Measurements from ENCODE around the gene NME9.

Gene NME9

GRCh38 chr3:138361561-138361971 lies 31.9 kb upstream of the NME9 start:
- no peak for DNase-seq

DNA sequence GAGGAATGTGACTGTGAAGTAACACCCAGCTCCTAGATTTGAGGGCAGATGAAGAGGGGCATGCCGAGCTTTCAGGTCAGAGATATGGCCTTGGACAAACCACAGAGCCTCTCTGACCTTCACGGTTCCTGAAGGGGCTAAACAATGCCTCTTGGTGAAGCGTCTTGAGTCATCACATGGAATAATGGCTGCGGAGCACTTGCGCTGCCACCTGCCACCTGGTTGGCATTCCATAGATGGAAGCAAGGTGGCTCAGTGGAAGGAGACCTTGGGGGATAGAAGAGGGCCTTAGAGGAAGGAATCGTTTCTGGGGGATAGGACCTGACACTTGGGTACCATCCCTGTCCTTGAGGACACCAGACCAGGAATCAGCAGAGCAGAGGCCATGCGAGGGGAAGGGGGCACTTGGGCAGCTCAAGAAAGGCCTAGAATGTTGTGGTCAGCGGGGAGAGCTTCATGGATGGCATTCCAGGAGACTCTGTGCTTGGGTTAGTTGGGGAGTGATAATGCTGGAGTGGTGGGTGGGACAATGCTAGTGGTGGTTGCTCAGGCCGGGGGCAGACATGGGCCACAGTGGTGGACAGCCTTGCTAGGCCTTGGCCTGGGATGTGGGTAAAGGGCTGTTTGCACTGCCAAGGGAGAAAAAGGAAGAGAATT lies 31.3 kb upstream of the NME9 start:
- no peak for DNase-seq

DNA sequence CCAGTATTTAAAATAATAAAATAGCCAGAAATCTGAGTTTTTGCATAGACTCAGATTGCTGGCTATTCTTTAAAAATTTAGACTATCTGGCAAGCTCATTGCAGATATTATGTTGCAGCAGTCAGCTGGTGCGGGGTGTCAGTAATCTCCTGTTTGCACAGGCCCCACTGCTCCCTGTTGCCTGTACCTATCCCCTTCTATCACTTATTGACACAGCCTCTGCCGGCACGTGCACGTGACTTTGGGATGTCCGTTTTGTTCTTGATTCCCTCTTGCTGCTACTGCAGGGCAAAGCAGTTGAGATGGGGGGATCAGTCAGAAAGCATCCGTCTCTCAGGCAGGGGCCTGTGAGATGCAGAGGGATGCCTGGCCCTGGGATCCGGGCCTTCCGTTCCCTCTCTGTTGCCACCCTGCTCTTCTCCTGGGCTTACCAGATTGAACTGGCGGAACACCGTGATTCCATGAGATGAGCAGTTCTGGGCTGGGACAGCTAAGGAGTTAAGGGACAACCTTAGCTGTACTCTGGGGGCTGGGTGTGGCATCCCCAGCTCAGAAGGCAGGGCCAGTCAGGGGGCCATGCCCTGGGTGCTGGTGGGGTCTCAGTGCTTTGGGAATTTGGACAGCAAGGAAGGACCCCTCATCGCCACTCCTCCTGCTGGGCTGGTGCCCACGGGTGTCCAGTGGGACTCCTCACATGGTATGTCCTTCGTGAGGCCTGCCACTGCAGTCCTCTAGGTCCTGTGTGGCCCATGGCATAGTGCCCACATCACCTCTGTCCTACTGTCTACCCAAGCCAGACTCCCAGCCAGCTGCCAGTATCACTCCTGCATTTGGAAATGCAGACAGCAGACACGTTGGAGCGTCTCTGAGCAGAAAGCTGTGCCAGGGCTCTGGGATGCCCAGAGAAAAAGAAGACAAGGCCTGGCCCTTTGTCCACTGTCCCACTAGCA lies 30.5 kb upstream of the NME9 start:
- DNase-seq, result no peak

GRCh38 chr3:138359148-138359918 lies 29.7 kb upstream of the NME9 start:
- no peak for DNase-seq

DNA sequence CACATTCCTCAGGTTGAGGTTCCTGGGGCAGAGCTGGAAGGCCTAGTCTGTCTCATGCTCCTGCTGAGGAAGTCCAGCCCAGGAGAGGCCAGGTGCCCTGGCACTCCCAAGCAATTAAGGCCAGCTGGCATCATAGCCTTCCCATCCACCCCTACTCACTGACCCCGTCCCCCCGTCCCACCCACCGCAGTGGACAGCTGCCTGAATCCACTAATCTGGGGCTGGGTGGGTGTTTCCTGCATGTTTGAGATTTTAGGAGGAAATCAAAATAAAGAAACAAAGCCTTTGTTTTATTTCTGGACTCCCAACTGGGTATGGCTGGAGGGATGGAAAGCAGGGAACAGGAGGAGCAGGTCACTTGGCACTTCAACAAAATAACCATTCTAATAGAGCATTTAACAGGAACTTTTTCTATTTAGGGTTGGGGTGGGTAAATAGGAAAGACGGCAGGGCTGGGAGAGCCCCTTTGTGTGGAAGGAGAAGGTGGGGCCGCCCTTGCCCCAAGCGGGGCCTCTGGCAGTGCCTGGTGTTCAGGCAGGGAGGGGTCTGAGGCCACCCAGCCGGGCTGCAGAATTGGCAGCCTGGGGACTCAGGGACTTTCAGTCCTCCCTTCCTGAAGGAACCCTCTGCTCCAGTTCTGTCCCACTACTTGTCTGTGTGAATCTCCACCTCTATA lies 27.2 kb upstream of the NME9 start:
- DNase-seq, result no peak

DNA sequence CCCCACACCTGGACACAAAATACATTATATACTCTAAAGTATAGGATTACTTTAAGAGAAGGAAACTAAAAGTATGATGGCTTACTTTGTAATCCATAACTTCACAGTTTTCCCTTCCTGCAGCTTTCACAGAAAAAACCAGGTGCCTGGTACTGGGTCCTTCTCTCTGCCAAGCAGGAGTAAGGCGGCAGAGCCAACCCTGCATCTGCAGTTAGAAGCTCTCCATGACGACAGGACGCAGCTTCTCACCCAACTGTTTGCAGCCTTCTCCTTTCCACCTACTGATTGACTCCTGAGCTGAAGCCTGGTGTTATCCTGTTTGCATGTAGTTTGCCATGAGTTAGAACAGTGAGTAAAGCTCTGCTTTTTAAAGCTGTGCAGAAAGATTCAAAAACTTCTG lies 25.4 kb upstream of the NME9 start:
- no peak for DNase-seq

- DNase-seq, result no peak
Observed at GRCh38 chr3:138354376-138354775, 24.7 kb upstream of the NME9 start.

GRCh38 chr3:138351916-138352550 lies 22.4 kb upstream of the NME9 start:
- no peak for DNase-seq

DNA sequence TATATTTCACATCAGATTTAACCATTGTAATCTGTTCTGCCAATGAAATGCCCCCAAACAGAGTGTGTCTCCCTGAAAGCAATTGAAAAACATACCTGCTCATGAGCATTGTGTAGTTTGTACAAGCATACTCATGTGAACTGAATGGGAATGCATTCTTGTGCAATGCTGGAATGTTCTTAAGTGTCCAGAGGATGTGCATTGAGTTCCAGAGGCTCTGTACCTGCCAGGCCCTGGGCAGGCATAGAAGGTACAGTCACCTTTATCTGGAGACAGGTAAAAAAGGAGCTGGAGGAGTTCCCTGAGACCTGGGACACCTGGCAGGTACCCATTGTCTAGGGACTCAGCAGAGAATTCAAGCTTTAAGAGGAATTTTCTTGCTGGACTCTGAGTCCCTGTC lies 21.5 kb upstream of the NME9 start:
- DNase-seq, result no peak

- DNase-seq, result no peak
Observed at GRCh38 chr3:138349926-138350665, 20.4 kb upstream of the NME9 start.

DNA sequence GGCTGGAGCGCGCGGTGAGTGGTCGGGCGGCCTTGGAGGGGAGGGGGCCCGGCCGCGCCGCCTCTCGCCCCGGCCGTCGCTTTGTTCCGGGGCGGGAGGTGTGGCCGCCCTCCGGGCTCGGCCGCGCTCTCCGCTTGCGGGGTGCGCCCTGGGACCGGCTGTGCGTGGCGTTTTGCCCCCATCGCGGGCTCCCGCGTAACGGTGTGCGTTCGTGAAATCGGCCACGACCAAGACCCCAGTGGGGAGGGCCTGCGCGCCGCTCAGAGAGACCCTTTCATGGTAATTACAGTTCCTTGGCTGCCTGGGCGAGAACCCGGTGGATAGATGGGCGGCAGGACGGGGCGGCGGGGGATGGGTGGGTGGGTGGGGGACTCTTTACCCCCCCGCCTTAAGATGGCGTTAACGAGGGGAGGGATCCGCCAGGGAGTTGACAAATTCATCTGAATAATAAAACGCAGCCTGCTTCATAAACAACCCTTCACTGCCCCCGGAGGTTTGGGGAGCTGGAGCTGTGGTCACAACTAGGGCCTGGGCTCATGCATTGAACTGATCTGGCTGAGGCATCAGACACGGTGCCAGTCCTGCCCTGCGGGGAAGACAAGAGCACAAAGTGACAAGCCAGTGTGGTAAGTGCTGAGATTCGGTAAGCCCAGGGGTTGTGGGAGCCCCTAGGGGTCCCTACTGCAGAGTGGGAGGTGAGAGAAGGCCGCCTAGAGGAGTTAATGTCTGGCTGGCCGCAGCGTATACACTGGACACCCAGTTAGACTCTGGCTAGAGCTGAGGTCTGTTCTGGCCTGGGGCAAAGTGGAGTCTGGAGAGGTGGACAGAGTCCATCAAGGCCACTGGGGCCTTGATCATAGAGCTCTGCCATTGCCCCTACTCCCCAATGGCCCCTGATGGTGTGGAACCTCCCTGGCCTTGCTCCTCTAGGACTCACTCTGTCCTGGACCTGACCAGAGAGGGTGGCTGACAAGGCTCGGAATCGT lies 19.4 kb upstream of the NME9 start:
- no peak for DNase-seq

DNA sequence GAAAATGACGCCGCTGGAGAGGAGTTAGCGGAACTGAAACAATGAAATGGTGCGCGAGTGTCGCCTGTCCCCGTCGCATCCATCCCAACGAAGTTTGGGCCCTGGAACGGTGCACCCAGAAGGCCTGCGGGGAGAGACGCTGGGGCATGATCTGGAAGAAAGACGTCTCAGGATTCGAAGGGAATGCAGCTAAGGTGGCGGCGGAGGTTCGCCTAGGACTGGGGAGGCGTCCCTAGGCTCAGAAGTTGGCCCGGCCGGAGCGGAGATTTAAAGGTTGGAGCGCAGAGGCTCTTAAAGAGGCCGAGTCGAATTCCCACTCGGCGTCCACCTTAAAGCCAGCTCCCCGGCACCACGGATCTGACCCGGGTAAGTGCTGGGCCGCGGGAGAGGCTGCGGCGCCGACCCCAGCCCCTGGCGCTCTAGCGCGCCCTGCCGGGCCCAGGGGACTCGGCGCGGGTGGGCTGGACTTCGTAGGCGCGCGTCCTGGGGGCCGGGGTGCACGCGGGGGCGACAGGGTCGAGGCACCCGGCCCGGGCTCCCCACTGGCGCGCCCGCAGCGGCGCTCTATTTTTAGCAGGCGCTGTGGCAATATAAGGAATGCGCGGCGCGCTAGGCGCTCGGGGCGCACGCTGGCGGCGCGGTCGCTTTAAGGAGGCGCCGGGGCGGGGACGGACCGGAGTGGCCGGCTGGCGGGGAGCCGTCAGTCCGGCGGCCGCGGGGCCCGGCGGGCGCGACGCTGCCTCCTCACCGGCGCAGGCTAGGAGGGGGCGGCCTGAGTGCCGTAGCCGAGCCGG lies 18.5 kb upstream of the NME9 start, which contains the start of gene MRAS:
Gene MRAS, plus strand, starts transcription at position 620 of the 794 bp plus-strand sequence. CDS start 24,305 bp downstream, outside the sequence.
- peak; percentile 34 for DNase-seq

- no peak for DNase-seq
Observed at GRCh38 chr3:138344754-138345153, 15.1 kb upstream of the NME9 start.

DNA sequence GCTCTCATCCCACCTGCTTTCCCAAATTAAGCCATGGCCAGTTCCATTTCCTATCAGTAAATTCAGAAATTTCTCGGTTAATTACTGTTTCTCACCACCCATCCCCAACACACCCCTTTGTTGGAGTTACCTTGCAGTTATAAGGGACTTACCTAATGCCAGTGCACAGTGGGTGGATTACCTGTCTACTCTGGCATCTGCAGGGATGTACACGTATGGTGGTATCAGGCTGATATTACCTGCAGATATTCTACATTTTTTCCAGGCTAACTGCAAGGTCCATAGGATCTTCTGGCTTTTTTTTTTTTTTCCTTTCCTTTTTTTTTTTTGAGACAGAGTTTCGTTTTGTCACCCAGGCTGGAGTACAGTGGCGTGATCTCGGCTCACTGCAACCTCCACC lies 10.9 kb upstream of the NME9 start:
- DNase-seq, result no peak

- no peak for DNase-seq
Observed at GRCh38 chr3:138338811-138339210, 9.2 kb upstream of the NME9 start.

DNA sequence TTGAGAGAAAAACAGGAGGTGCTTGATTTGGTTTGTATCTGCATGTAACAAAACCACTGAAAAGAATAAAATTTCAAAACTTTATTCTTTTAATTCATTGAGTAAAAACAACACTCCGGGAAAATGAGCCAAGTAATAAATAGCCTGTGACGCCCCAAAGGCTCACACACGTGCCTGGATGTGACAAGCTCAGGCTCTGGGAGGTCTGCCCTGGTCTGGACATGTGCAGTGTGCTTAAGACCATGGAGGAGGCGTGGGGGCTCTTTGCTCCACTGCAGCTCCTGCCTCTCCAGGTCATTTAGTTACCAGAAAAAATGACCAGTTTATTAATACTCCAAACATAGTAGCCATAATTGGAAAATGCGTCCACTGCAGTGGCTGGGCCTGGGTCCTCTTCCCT lies 8.6 kb upstream of the NME9 start:
- DNase-seq, result no peak

DNA sequence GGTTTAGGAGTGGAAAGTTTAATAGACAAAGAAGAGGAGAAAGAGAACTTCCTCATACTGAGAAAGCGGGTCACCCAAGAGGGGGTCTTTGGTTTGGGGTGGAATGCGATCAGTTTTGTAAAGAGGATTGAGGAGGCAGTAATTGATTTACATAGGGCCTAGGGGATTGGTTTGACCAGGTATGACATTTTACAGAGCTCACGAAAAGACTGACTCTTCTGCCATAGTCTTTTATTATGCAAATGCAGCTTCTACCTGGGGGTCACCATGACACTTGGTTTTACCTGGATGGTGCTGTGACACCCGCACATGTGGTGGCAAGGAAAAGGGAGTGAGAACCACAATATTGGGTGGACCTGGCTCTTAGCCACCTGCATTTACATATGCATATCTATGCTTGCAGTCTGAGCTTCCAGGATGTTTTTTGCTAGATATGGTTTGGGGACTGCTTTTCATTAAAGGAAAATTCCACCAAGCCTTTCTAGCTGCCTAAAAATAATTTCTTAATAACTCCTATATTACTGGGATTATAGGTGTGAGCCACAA lies 6.9 kb upstream of the NME9 start:
- no peak for DNase-seq

DNA sequence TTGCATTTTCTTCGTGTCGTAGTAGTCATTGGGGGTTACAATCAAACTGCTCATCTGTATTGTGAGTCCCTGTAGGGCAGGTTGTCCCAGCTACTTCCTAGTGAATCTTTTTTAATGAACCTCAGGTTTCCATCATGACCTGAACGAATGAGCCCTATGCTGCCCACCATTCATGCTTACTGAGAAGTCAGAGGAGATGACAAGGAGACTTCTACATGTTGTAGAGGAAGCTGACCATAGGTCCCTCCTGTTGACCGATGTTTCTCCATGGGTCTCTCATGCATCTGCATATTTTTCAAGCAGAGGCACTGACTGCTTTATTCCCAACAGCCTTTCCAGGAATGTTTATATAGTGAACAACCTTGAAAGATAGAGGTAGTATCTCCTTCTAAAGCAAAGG lies 5.0 kb upstream of the NME9 start:
- DNase-seq, result no peak

GRCh38 chr3:138332472-138333073 lies 2.9 kb upstream of the NME9 start:
- DNase-seq, result peak; percentile 31
